Medulla oblongata (tissue), 1 donor: ENCODE measurements around the gene CYP2F1.
"Not testable (repeated sequence)": the region's sequence is repeated elsewhere in the genome, so short reads cannot be mapped to it uniquely, and the experiment has no call there.

ENCODE experiments used
- DNase-seq: peaks from one replicate; pipeline ENCODE4 v3.0.0-alpha.2; 2015; ENCODE audit errors: extremely low spot score

CYP2F1 gene

DNA sequence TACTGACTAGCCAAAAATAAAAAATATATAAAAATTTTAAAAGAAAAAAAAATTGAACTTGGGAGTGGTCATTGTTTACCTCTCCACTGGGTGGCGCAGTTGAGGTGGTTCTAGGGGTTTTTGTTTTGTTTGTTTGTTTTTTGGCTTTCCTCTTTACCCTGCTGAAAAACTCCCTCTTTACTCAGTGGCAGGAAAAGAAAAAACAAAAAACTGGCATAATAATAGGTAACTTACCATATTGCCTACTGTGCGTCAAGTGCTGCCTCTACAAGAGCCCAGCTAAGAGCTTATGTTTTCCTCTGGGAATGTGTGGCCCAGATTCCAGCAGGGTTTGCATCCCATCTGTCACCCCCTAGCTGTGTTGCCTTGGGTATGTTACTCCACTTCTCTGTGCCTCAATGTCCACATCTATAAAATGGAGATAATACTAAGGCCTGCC lies 12.6 kb downstream of the CYP2F1 start:
- peak; percentile 7 for DNase-seq

DNA sequence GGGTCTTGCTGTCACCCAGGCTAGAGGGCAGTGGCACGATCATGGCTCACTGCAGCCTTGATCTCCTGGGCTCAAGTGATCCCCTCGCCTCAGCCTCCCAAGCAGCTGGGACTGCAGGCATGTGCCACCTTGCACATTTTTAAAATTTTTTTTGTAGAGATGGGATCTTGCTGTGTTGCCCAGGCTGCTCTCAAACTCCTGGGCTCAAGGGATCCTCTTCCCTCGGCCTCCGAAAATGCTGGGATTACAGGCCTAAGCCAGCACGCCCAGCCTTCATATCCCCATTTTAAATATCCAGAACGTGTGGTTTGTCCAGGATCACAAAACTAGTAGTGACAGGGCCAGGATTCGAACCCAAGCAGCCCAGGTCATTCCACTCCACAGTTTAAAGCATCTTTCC lies 13.1 kb downstream of the CYP2F1 start:
- not testable (repeated sequence) for DNase-seq

DNA sequence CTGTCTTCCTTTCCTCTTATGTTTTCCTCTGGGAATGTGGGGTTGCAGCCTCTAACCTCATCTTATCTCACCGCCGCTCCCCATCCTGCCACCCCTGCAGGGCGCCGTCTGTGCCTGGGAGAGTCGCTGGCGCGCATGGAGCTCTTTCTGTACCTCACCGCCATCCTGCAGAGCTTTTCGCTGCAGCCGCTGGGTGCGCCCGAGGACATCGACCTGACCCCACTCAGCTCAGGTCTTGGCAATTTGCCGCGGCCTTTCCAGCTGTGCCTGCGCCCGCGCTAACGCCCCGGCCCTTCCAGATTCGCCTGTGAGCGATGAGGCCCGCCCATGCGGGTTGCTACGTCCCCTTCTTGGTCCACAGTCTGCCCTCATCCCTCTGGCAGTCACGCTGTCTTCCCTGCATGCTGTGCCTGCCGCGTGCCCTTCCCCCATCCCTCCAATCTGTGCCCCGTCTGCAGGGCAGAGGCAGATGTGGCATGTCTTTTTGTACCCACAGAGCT lies 13.6 kb downstream of the CYP2F1 start:
- DNase-seq = peak; percentile 12

DNA sequence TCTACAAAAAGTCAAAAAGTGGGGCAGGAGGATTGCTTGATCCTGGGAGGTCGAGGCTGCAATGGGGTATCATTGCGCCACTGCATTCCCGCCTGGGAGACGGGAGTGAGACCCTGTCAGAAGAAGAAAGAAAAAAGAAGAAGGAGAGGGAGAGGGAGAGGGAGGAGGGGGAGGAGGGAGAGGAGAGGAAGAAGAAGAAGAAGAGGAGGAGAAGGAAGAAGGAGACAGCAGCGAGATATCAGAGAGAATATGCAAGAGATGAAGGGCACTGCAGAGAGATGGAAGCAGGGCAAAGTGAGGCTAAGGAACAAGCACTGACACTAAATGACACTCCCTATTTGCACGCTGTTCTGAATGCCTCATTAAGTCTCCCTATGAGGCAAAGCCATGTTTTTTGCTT lies 14.5 kb downstream of the CYP2F1 start:
- no peak for DNase-seq

DNA sequence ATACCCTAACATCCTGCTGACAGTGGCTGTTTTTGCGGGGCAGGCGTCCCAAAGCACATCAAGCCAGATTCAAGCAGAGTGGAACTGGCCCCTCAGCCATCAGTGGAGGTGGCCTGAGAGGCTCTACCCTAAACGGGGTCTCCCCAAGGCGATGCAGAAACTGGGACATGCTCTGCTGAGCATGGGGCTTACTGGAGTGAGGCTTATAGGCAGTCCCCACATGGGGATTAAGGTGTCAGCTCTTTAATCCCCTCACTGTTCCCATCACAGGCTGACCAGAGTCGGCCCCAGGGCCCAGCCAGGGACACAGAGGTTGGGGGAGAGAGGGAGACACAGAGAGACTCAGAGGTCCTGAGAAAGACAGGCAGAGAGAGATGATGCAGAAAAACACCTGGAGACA lies 17.0 kb downstream of the CYP2F1 start:
- DNase-seq = no peak

DNA sequence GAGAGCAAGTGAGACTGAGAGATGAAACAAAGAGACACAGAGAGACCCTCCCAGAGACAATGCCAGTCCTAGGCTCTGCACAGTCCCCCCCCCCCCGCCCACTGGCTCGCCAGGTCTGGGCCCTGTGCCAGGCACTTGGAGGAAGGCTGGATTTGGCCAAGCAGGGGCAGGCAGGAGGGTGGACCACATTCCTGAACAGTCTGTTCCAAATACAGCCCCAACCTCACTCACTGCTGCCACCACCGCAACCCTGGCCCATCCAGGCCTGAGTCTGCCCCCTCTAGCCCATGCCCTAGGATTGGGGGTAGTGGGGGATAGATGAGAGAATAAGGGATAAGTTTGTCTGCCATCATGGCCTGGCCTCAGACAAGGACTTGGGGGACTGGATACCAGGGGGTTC lies 19.0 kb downstream of the CYP2F1 start:
- DNase-seq = no peak

DNA sequence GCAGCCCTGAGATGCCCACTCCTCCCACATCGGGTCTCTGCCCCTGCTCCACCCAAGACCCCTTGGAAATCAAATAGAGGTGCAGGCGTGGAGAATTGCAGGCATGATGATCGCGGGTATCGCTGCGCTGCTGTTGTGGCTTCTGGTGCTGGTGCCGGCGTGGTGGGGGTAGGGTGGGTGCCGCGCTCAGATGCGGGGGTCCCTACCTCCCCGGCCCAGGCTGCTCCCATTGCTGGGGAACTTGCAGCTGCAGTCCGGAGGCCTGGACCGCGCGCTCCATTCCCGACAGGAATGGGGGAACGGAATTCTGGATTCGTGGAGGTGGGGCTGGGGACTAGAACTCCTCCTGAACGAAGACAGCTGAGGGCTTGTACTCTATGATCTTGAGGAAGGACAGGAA lies 20.4 kb downstream of the CYP2F1 start:
- no peak for DNase-seq

DNA sequence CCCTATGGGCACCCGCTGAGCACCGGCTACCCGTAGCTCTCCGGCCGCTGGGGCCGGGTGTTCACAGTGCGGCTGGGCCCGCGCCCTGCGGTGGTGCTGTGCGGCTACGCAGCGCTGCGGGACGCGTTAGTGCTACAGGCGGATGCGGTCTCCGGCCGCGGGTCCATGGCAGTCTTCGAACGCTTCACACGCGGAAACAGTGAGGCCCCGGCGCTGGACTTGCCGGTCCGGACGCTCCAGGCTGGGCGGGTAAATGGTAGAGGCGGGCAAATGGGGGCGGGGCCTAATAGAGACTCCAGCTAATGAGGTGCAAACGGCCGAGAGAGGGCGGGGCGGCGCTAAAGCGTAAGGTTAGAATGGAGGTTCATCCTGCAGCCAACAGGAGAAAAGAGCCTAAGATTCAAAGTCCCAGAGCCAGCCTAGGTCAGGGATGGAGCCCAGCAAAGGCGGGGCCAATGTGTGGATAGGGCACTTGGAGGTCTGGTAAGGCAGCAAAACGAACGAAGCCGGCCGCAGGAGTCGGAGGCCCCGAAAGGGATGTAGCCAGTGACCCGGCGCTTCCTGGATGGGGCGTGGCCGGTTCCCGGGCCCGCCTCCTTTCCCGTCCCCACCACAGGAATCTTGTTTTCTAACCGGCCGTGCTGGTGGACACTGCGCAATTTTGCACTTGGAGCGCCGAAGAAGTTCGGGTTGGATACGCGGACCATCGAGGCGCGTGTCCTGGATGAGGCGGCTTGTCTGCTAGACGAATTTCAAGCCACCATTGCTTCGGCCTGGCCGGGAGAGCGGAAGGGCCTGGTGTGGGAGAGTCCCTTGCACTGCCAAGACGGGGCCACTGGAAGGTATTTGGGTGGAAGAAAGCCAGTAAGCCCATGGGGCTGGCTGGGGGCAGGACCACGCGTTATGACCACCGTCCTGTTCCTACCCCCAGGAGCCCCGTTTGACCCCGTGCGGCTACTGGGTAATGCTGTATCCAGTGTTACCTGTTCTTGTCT lies 21.5 kb downstream of the CYP2F1 start:
- DNase-seq = peak; percentile 67

DNA sequence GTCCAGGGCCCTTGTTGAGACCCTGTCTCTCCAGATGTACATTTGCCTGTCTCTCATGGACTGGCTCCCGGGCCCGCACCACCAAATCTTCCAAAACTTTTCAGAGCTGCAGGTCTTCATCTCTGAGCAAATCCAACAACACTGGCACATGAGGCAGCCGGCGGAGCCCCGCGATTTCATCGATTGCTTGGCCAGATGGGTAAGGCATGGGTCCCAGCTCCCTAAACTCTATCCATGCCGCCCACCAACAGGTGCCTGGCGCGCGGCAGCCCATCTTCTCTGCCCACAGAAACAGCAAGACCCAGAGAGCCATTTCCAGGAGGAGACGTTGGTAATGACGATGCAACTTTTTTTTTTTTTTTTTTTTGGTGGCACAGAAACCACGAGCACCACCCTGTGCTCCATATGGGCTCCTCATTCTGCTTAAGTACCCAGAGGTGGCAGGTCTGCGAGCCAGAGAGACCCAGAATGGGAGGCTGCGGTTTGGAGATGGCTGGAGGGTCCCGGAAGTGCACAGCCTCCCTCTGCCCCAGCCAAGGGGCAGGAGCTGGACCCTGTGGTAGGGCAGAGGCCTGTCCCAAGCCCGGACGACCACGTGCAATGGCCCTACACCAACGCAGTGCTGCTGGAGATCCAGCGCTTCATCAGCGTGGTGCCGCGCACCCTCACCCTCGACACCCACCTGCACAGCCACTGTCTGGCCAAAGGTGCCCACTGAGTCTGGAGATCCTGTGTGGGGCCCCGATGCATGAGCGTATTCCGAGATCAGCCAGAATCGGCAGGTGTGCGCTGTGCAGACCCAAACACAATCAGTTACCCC lies 22.6 kb downstream of the CYP2F1 start:
- DNase-seq = no peak

DNA sequence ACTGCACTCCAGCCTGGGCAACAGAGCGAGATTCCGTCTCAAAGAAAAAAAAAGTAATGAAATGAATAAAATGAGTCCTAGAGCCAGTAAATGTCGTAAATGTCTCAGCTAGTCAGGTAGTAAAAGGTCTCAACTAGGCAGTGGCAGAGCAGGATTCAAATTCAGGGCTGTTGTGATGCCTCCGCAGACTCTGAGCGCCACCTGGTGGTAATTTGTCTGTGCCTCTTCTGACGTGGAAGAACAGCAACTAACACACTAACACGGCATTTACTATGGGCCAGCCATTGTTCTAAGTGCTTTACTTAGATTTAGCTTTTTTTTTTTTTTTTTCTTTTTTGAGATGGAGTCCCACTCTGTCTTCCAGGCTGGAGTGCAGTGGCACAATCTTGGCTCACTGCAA lies 30.2 kb downstream of the CYP2F1 start:
- DNase-seq = peak; percentile 81

DNA sequence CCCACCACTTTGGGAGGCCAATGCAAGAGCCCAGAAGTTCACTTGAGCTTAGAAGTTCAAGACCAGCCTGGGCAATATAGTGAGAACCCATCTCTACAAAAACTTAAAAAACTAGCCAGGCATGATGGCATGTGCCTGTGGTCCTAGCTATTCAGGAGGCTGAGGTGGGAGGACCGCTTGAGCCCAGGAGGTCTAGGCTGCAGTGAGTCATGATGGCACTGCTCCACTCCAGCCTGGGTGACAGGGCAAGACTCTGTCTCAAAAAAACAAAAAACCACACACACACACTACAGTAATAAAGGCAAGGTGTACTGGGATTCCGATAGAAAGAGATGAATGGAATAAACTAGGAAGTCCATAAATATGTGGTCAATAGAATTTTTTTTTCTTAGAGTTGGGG lies 35.6 kb downstream of the CYP2F1 start:
- DNase-seq = no peak

DNA sequence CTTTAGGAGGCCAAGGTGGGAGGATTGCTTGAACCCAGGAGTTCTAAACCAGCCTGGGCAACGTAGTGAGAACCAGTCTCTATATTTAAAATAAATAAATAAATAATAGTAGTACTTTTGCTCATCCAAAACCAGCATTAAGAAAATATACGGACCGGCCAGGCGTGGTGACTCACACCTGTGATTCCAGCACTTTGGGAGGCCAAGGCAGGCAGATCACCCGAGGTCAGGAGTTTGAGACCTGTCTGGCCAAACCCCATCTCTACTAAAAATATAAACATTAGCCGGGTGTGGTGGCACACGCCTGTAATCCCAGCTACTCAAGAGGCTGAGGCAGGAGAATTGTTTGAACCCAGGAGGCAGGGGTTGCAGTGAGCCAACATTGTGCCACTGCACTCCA lies 36.8 kb downstream of the CYP2F1 start:
- DNase-seq = not testable (repeated sequence)

DNA sequence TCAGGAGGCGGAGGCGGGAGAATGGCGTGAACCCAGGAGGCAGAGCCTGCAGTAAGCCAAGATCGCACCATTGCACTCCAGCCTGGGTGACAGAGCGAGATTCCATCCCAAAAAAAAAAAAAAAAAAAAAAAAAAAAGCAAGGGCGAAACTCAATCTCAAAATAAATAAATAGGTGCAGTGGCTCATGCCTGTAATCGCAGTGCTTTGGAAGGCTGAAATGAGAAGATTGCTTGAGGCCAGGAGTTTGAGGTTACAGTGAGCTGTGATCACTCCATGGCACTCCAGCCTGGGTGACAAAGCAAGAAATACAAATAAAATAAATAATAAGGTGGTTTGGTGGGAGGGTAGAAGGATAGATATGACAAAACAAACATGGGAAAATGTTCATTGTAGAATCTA lies 39.8 kb downstream of the CYP2F1 start:
- no peak for DNase-seq

DNA sequence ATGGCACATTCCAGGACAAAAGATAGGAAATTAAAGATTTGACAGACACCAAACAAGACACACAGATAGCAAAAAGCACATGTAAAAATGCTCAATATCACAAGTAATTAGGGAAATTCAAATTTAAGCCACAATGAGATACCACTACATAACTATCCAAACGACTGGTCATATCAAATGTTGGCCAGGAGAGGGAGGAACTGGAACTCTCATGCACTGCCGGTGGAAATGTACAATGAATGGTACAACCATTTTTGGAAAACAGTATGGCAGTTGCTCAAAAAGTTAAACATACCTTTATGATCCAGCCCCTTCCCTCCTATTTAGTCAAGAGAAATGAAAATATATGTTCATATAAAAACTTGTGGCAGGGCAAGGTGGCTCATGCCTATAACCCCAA lies 42.0 kb downstream of the CYP2F1 start:
- DNase-seq = no peak

DNA sequence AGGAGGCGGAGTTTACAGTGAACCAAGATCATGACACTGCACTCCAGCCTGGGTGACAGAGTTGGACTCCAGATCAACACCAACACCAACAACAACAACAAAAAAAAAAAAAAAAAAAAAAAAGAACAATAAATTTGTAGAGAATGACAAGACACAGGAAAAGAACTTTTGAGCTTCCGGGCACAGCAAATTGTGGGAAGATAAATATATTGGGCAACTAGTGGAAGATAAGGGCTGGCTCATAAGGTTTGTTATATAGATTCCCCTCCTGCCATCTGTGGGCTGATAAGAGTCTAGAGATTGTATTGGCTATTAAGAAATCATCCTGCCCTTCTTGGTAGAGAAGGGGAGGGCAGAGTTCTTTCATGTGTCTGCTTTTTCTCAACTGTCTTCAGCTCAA lies 45.6 kb downstream of the CYP2F1 start:
- no peak for DNase-seq

DNA sequence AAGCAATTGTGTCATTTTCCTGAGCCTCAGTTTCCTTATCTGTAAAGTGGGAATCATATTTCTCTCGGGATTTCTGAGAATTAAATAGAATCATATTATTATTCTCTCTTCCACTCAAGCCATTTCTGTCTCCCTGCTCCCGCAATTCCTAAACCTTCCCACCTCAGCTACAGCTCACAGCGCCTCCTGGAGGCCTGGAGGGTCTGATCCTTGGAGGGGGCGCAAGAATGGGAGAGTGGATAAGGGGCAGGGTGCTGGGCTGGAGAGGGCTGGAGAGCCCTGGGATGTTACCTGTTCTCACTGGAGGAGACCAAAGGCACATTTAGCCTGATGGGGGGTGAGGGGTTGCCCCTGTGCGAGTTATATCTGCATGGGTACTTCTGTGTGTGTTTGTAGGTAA lies 47.7 kb downstream of the CYP2F1 start:
- DNase-seq = no peak

DNA sequence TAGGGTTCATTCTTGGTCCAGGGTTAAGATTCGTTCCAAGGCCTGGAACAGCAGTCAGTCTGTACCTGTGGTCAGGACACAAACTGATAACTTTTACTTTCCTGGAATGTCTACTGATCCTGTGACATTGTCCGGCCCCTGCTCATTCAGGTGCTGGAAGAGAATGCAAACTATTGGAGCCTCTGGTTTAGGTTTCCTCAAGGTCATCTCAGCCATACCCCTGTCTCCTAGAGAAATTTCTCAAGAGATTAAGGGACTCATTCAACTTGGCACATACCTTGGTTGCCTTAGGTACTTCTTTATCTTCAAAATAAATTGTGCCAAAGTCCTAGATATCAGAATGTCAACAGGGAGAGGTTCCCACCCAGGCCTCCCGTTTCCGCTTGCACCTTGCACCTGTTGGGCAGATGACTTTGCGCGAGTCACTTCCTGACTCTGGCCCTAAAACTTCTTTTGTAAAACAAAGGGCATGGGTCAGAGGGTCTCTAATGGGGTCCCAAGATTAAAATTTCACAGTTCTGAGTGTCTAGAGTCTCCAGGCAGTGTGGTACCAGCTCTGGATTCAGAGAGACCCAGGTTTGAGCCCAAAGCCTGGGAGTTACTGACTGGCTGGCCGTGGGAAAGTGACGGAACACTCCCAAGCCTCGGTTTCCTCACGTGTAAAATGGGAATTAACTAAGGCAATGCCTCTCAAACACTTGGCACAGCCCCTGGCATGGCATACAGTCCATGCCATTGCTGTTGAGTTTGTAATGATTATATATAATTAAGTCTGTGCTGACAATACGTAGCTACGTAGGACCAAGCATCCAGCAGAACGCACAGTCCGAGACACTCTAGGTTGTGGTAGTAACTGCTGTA lies 52.9 kb downstream of the CYP2F1 start:
- DNase-seq = no peak

DNA sequence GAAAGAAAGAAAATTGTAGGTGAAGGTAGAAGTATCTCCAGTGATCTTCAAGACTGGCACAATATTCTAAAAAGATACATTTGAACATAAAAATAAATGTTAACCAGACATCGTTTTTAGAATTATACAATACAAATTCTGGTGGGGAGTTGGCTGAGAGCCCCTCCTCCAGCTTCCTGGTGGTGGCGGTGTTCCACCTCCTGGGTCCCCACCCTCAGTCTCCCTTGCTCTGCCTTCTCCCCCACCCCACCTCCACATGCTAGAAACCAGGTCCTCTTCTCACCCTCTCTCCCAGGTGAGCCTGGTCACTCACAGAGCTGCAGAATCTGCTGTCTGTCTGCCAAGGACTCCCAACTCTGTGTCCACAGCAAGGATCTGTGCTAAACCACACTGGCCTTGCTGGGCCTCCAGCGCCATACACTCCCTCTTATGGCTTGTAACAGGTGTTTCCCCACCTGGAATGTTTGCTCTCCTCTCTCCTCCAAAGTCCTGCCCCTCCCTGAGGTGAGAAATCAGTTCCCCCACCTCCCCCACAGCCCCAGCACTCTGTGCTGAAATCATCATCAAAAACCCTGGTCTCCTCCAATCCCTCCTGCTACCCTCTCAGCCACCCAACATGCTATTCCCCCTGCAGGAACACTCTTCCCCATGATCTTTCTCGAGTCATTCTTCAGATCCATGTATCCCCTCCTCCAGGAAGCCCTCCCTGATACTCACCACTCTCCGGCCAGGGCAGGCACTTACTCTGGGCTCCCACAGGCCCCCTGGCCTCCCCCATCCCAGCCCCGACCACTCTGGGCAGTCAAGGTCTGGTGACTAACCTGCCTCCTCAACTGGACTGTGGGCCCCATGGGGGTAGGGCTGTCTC lies 58.3 kb downstream of the CYP2F1 start:
- DNase-seq = no peak

DNA sequence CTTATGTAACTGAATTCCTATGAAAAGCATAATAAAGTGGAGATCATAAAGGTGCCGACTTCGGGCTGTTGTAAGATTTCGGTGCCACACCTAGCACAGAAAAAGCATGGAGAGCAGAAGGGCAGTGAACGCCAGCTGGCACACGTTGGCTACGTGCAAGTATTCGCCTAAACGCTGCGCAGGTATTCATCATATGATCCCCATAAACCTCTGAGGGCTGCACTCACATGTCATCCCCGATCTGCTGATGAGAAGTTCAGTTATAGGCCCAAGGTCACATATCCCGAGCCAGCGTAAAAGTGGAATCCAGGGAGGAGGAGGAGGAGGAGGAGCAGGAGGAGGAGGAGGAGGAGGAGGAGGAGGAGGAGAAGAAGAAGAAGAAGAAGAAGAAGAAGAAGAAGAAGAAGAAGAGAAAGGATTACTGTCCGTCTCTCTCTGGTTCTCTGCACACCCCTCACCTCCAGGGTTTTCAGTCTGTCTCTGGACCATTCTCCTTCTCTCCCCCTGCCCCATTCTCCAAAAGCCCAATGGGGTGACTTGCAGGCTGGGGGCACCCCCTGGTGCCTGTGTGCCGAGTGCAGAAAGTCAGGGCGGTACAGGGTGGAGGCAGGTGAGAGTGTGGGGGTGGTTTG lies 60.2 kb downstream of the CYP2F1 start:
- no peak for DNase-seq
